HK-2 (cell line): Measurements from ENCODE around the gene NANOS2.

Experiments used
- DNase-seq: peaks from one replicate; pipeline ENCODE4 v3.0.0-alpha.2; 2018; ENCODE audit not compliant: unreplicated experiment

The NANOS2 gene

DNA sequence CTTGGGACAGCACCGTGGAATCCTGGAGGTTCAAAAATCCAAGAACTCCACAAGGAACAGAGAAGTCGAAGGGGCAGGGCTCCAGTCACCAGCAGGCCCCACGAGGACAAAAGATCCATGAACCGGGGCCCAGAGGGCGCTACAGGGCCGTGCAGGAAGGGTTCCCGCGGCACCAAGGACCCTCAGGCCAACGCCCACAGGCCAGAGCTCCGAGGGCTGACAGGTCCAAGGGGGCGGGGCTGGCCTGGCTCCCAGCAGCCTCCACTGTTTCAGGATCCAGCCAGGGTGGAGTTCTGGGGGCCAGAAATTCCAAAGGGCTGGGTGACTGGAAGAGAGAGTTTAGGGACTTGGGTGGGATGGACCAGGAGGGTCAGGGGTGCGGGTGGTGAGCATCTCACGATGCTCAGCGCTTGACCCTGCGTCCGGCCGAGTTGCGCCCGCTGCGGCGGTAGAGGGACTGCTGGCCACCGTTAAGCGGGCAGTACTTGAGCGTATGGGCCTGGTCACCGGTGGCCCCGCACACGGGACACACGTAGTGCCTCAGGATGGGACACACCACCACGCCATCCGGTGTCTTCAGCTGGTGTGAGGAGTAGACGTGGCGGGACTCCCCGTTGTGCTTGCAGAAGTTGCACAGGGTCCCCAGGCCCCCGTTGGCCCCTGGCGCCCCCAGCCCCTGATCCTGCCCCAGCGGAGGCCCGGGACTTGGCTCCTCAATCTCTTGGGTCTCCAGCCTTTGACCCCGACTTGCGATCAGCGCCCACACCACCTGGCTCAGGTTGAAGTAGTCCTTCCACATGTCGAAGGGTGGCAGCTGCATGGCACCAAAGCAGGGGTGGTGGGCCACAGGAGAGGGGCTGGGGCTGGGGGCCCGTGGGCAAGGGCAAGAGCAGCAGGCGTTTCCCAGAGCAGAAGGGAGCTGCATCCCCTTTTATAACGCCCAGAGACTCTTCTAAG lies at the start of gene NANOS2:
NANOS2 (minus strand) TSS at position 905 of the 957 bp plus-strand sequence; CDS start at position 820, 85 bp downstream.
- DNase-seq, result no peak

DNA sequence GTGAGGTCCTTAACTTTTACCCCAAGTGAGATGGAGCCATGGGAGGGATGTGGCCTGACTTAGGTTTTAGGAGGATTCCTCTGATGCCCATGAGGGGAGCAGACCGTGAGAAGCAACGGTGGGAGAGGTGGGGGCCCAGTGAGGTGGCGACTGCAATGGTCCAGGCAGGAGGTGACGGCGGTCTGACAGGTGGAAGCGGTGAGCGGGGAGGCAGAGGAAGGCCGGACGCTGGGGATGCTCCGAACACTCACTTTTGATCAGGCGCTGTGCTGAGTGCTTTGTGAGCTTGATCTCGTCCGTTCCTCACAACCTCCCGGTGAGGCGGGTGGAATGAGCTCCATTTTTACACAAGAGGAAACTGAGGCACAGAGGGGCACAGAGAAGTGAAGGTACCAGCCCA lies 47.4 kb upstream of the NANOS2 start:
- DNase-seq, result no peak

GRCh38 chr19:45960595-45961235 lies 46.1 kb upstream of the NANOS2 start:
- no peak for DNase-seq

DNA sequence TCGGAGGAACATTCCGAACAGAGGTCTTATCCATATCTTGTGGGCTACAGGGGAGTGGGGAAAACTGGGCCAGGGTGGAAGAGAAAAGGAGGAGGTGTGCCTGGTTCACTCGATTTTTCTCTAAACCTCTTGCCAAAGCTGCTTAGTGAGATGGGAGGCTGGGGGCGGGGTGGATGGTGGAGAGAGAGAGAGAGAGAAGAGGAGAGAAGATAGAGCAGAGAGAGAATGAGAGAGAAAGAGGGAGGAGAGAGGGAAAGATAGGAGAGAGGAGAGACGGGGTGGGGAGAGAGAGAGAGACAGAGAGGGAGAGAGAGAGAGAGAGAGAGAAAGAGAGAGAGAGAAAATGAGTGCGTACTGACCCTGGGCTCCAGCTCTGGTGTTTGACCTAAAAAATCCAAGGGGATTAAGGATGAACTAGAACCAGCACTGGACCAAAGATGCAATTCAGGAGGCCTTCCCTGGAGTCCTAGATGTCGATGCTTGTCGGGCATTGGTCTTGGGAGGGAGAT lies 45.0 kb upstream of the NANOS2 start:
- DNase-seq, result no peak

GRCh38 chr19:45958769-45959516 lies 44.4 kb upstream of the NANOS2 start:
- no peak for DNase-seq

DNA sequence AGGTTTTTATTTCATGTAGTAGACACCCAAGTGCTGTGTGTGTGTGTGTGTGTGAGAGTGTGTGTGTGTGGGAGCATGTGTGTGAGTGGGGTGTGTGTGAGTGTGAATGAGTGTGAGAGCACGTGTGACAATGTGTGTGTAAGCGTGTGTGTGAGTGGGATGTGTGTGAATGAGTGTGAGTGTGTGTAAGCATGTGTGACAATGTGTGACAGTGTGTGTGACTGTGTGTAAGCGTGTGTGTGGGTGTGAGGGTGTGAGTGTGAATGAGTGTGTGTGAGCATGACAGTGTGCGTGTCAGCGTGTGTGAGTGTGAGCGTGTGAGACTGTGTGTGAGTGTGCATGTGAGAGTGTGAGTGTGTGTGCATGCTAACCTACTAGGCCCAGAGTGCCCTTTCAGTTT lies 43.7 kb upstream of the NANOS2 start:
- no peak for DNase-seq

DNA sequence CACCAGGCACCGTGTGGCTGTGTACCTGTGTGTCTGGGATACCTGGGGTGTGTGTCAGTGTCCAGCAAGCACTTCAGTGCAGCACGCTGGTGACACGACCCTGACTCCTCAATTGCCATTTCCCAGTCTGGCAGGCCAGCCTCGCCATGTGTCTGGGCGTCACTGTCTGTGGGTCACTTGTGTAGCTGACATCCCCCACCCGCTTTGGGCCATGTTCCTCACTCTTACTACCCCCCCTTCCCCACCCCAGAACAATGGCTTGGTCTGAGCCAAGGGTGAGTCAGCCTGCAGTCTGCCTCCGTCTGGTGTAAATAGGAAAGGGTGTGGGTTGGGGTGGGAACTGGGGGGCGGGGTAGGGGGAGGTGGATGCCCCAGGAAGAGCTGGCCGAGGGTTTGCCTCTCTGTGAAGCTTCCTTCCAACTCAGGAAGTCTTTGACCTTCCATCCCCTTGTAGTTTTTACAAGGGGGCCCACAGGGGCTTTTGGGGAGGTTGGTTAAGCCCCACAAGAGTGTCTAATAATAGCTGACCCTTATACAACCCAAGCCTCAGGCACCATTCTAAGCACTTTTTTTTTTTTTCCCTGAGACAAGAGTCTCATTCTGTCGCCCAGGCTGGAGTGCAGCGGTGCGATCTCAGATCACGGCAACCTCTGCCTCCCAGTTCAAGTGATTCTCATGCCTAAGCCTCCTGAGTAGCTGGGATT lies 41.5 kb upstream of the NANOS2 start:
- no peak for DNase-seq

DNA sequence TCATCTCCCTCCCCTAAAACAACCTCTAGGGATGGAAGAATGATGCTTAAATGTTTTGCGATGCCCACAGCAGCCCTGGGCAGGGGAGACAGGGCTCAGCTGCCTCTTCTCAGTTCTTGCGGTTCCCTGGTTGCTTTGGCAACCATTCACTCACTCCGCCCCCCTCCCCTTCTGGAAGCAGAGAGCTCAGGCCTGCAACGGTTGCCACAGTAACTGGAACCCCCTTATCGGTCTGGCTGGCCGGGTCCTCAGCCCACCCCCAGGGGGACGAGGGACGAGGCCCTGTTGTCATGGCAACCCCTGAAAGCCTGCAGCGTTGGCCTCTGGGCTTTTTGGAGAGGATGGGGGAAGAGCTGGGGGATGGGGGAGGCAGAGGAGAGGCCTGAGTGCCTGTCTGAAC lies 39.6 kb upstream of the NANOS2 start:
- DNase-seq, result no peak

DNA sequence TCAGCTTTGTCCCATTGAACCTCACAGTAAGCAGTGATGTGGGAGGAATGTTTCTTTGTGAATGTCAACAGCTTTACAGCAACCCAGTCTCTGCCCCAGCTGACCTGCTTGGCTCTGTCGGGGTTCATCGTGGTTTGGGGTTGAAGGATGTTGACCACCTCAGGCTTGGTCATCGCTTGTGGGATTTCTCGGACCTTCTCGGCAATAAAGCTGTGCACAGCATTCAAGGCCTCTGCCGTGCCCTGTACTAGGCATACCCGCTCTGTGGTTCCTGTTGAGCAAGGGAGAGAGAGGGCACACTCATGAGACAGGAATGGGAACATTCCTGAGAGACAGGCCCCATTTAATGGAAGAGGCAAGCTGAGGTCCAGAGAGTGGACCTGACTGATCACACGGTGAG lies 39.1 kb upstream of the NANOS2 start:
- no peak for DNase-seq

DNA sequence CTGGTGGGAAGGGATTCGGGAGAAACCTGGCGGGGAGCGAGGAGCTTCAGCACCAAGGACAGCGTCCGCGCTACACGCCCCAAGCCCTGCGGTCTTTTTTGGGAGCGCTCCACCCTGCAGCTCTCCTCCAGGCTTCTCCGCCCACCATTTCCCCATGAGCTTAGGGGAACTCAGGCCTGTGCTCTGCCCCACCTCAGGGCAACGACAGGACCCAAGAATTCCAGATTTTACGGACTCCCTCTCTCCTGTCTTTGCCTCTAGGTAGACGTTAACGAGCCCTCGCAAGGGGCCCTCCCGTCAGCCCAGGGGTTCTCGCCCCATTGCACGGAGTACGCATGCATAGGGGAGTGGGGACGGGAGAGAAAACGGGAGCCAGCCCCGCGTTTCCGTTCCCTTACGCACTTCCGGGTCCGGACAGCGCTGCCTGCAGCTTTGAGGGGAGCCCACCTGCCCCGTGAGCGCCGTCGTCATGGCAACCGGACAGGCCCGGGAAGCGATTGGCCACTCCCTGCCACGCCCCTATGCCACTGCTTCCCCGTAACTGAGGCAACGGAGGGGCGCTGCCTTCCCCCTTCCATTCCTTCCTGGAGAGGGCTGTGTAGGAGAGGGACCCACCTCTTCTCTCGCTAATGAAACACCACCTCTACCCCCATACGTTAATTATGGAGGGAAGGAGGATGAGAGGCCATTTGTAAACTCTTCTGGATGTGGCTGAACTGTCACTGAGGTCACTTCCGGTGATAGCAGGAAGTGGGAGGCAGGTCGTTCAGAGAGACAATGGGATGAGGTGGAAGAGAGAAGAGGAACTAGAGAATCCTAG lies 38.3 kb upstream of the NANOS2 start:
- DNase-seq, result peak; percentile 34

GRCh38 chr19:45952341-45952685 lies 37.7 kb upstream of the NANOS2 start:
- no peak for DNase-seq

DNA sequence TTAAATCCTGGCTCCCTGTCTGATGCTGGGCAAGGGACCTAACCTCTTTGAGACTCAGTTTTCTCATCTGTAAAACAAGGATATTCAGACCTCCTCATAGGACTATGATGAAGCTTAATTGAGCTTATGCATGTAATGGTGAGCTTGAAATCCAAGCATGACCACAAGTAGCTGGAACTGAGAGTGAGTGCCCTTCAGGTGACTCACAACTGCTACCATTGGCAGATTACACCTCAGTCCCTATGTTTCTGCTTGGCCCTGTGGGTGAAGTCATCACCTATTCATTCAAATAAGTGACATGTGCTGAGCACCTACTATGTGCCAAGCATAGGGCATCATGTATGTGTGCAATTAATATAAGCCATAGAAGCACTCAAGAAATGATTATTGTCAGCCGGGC lies 33.3 kb upstream of the NANOS2 start:
- DNase-seq, result peak; percentile 6

- no peak for DNase-seq
These were observed 25.9 kb upstream of the NANOS2 start for GRCh38 chr19:45940515-45940805.

- no peak for DNase-seq
These were observed 25.4 kb upstream of the NANOS2 start for GRCh38 chr19:45939792-45940514.

DNA sequence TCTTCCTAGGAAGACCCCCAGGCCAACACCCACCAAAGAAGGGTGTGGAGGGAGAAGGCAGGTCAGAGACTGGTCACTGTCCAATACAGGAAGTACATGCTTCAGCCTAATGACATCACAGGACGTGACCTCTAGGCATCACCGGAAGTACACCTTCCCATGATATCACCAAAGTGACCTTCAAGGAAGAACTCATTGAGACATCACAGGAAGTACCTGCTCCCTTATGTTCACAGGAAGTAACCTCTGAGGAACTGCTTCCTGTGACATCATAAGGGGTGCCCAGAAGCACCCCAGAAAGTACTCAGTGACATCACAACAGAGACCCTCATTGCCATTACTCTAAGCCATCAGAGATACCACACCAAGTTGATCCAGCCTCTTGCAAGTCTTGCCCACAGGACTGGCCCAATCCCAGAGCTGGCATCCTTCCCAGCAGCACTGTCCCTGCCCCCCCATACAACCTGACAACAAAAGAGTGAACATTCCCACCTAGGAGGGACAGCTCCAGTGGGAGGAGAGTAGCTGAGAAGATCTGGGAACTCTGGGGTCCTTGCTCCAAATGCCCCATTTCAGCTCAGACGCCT lies 24.2 kb upstream of the NANOS2 start:
- DNase-seq, result no peak

DNA sequence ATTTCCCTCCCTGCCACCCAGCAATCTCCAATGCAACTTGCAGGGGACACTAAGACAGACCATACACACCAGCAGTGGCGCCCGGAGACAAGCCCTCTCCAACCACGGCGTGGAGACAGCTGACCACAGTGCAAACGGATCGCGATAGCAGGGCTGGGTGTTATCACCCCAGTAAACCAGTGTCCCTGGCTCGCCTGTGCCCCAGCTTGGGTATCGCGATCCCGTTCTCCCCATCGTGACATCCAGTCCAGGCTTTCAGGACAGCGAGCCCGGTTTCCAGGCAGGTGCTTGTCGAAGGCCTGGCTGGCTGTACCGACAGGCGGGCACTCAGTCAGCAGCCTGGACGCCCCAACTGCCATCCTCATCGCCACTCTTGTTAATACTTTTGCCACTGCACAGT lies 20.7 kb upstream of the NANOS2 start:
- DNase-seq, result no peak

- no peak for DNase-seq
These were observed 20.1 kb upstream of the NANOS2 start for GRCh38 chr19:45934551-45935230.

- no peak for DNase-seq
These were observed 19.2 kb upstream of the NANOS2 start for GRCh38 chr19:45933759-45934158.

DNA sequence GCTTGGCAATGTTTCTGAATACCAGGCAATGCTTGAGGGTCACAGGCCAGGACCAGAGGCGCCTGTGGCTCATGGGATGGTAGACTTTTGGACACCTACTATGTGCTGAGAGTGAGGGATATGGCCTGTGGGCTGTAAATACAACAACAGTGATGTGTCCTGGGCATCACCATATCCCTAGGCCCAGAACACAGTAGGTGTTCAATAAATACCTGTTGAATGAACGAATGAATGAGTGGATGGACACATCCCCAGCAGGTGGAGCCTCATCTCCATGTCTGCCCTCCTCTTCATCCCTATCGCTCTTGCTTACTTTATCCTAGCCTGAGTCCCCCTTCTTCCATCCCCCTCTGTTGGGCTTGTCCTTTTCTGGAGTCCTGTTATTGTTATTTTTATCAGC lies 16.5 kb upstream of the NANOS2 start:
- DNase-seq, result no peak
